ENCODE data around the gene IPO4. TPM values are rescaled to one million over a fixed set of nuclear protein-coding genes. Genes with fewer than 3 reads are reported as not detected.

The IPO4 gene
- total RNA-seq, 6 experiments from 2014 or later = 17.9 to 44.0 (median 23.0) TPM

DNA sequence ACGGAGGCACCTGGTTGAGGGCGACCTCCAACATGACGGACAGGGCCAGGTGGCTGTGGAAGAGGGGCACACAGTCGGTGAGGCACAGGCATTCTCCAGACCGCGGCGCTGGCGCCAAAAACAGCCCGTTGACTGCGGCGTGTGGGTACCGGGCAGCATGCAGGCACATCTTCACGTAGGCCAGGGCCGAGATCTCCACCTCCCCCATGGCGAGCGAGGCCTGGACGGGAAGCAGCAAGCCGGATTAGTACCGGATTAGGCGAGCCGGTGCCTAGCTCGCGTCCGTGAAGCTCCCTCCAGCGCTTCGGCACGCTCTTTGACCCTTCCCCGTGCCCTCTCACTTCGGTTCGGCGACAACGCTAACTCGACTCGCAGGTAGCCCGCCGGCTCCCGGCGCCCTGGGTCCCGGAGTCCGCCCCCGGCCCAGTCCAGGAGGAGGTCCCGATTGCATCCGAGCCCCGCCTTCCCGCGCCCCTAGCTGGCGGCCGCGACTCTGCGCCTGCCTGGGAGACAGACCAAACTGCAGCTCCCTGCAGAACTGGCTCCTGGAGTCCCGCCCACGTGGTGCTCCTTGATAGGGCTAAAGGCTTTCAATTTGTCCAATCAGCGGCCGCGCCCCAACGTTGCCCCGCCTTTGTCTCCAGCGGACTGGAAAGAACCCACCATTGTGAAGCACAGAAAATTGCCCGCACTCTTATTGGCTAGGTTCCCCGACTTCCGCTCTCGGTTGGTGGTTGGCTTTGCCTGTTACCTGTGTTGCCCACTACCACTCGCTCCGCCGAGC lies 47.3 kb downstream of the IPO4 start, which contains the start of gene EMC9:
Gene EMC9 (minus strand): TSS at position 495 of the 784 bp plus-strand sequence. CDS start 287 bp downstream, at position 208.
- DNase-seq = peak; percentile 100
- peak within 1 kb of the TSS; percentile 57 to 81 (median 77) for H3K27ac ChIP-seq
- H3K9me3 ChIP-seq = no peaks in the 10 kb centered on the region
- WGBS (ENCODE audit: insufficient coverage, low coverage, low lambda C conversion rate, missing lambda C conversion rate) = under 1% methylated on average over 26 of the region's 65 CpGs
- peak within 1 kb of the TSS; percentile 70 to 81 (median 75) for H3K4me3 ChIP-seq
- peaks cover 0 to 47% (median 9%) of the 10 kb centered on the region in 4 donors for H3K4me1 ChIP-seq
- H3K36me3 ChIP-seq = peaks cover 0 to 32% (median 6%) of the 10 kb centered on the region in 4 donors
- intact Hi-C loops (cut with DNase I) = no loop called here
- peak; percentile 89 to 95 (median 92) for ATAC-seq
- no peaks in the 10 kb centered on the region for H3K27me3 ChIP-seq
- TF ChIP-seq, protein P1, sequence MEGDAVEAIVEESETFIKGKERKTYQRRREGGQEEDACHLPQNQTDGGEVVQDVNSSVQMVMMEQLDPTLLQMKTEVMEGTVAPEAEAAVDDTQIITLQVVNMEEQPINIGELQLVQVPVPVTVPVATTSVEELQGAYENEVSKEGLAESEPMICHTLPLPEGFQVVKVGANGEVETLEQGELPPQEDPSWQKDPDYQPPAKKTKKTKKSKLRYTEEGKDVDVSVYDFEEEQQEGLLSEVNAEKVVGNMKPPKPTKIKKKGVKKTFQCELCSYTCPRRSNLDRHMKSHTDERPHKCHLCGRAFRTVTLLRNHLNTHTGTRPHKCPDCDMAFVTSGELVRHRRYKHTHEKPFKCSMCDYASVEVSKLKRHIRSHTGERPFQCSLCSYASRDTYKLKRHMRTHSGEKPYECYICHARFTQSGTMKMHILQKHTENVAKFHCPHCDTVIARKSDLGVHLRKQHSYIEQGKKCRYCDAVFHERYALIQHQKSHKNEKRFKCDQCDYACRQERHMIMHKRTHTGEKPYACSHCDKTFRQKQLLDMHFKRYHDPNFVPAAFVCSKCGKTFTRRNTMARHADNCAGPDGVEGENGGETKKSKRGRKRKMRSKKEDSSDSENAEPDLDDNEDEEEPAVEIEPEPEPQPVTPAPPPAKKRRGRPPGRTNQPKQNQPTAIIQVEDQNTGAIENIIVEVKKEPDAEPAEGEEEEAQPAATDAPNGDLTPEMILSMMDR (IDR thresholded peaks at IDR 0.05) = peak; percentile 28 to 82 (median 41)
- TF ChIP-seq POLR2A (IDR thresholded peaks at IDR 0.05) = peak; percentile 86

DNA sequence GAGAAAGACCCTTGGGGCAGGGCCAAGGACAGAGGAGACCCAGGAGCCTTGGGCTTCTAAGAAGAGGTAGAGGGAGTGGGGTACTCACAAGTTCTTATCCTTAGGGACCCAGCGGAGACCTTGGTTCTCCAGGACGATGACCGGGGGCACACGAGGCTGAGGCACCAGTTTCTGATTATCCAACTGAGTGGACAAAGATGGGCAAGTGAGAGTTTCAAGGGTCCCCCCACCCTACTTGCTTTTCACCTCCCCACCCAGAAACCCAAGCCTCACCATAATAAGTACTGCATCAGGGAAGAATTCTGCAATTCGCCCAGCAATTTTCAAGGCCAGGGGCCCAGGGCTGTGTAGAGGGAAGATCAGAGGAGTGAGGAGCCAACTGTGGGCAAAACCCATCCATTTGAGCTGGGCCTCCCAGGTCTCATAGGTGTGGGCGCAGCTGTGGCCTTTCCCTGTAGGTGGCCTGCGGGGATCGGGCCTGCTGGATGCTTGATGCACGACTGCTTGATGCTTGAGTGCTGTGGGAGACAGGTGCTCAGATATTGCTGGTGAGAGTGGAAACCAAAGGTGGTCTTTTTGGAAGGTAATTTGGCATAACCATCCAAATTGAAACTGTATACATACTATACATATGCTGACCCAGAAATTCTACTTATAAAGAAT lies 49.2 kb downstream of the IPO4 start:
- Histone ChIP-seq H3K4me3 (peak overlapping the region in 1 of 3 donors; percentile 75), H3K36me3 (peaks cover 0 to 30% (median 6%) of the 10 kb centered on the region in 4 donors), H3K9me3 (no peaks in the 10 kb centered on the region), H3K27me3 (no peaks in the 10 kb centered on the region), H3K4me1 (peaks cover 0 to 41% (median 6%) of the 10 kb centered on the region in 4 donors), H3K27ac (peak overlapping the region in 1 of 3 donors; percentile 34)
- ATAC-seq (no peak), DNase-seq (no peak)
- TF ChIP-seq, protein P1 (IDR thresholded peaks at IDR 0.05) = no peak
- TF ChIP-seq POLR2A (IDR thresholded peaks at IDR 0.05) = no peak
- intact Hi-C loops (cut with DNase I) = no loop called here
- 82% methylated on average over 5 of the region's 9 CpGs for WGBS (ENCODE audit: insufficient coverage, low coverage, low lambda C conversion rate, missing lambda C conversion rate)

DNA sequence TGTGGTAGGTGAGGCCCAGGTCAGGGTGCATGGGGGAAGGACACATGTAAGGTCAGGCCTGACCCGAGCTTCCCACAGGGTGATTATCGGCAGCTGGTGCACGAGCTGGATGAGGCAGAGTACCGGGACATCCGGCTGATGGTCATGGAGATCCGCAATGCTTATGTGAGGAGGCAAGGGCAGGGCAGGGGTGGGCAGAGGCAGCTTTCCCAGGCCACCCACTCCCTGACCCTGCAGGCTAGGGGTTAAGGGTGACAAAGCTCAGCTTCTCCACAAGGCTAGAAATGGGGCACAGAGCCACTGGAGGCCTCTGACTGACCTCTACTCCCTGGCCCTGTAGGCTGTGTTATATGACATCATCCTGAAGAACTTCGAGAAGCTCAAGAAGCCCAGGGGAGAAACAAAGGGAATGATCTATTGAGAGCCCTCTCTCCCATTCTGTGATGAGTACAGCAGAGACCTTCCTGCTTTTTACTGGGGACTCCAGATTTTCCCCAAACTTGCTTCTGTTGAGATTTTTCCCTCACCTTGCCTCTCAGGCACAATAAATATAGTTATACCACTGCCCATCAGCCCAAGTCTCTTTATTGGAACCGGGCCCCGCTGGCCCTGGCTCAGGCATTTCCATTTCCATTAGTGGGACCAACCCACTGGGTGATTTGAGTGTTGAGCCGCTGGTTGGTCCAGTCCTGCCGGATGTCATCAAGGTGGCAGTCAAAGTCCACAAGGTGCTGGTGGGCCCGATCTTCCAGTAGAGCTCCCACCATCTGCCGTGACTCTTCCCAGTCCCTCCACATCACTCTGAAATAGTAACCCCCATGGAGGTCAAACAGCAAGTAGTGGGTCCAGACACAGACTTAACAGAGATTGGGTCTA lies 50.0 kb downstream of the IPO4 start:
- intact Hi-C loops (cut with DNase I) = no loop called here
- Histone ChIP-seq H3K9me3 (no peaks in the 10 kb centered on the region), H3K36me3 (peaks cover 0 to 23% (median 4%) of the 10 kb centered on the region in 4 donors), H3K4me1 (peaks cover 0 to 41% (median 6%) of the 10 kb centered on the region in 4 donors), H3K27me3 (no peaks in the 10 kb centered on the region), H3K4me3 (no peak overlapping the region), H3K27ac (no peak overlapping the region)
- WGBS (ENCODE audit: insufficient coverage, low coverage, low lambda C conversion rate, missing lambda C conversion rate) = 78% methylated on average over 10 of the region's 13 CpGs
- DNase-seq = no peak
- TF ChIP-seq, protein P1 (IDR thresholded peaks at IDR 0.05) = no peak
- TF ChIP-seq POLR2A (IDR thresholded peaks at IDR 0.05) = no peak
- ATAC-seq = no peak

Measured in right lobe of liver (tissue), 6 donors.